Uterus (tissue), 2 donors: ENCODE measurements around the gene TNS1.

Experiments used
- POLR2A ChIP-seq, 2 donors: fragments of 450-650 bp; IDR thresholded peaks; one replicate each; pipeline ENCODE4 v1.6.1; 2016; ENCODE audit warnings: antibody characterized with exemption in 2 of 2, mild to moderate bottlenecking in 1 of 2, moderate library complexity in 1 of 2
- TF ChIP-seq, protein P1 (sequence below), 4 experiments: fragments of 200-600 bp in 2 of 4; fragments of 450-650 bp in 2 of 4; sonication (generic) in 2 of 4; IDR thresholded peaks; one replicate each; pipeline ENCODE4 v1.5.1; 2016 to 2019; ENCODE audit warnings: antibody characterized with exemption in 4 of 4, mild to moderate bottlenecking in 2 of 4, moderate library complexity in 1 of 4

DNA sequence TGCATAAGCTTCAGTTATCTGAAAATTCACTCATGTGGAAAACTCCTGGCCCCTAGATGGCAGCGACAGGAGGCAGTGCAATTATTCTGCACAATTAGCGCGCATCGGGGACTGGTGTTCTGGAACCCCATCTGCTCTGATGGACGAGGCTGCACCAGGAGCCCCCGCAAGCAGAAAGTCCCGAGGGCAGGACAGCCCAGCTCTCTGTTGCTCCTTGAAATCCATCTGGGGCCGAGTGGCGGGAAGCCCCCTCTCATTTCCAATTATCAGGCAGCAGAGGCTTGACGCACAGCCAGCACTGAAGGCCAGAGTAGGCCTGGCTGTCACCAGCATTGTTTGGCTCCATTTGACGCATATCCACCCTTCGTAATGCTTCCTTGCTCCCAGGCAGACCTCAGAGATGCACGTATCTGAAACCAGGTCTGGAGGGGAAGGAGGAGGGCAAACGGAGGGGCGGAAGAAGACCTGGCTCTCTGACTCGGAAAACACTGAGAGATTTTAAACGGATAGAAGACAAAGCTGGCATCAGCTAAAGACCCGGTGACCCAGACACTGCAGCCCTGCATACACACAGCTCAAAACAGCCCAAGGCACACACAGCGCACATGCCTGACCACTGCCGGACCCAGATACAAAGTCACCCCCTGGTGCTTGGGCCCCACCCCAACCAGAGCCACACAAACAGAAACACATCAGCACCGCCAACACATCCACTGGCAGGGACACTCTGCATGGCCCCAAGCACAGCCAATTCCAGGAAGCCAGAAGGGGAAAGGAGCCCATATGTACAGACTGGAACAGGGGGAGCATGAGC is 69.8 kb downstream of the TNS1 start:
- TF ChIP-seq, protein P1, sequence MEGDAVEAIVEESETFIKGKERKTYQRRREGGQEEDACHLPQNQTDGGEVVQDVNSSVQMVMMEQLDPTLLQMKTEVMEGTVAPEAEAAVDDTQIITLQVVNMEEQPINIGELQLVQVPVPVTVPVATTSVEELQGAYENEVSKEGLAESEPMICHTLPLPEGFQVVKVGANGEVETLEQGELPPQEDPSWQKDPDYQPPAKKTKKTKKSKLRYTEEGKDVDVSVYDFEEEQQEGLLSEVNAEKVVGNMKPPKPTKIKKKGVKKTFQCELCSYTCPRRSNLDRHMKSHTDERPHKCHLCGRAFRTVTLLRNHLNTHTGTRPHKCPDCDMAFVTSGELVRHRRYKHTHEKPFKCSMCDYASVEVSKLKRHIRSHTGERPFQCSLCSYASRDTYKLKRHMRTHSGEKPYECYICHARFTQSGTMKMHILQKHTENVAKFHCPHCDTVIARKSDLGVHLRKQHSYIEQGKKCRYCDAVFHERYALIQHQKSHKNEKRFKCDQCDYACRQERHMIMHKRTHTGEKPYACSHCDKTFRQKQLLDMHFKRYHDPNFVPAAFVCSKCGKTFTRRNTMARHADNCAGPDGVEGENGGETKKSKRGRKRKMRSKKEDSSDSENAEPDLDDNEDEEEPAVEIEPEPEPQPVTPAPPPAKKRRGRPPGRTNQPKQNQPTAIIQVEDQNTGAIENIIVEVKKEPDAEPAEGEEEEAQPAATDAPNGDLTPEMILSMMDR (IDR thresholded peaks at IDR 0.05) = peak in 1 of 4 experiments; percentile 12
- TF ChIP-seq POLR2A (IDR thresholded peaks at IDR 0.05) = no peak
